Jurkat, Clone E6-1 (cell line): ENCODE data around the gene RPL5.

Experiments
- DNase-seq: peaks from one replicate; pipeline ENCODE4 v3.0.0-alpha.2; 2011; ENCODE audit warnings: low read depth, low spot score
- H3K4me3 ChIP-seq: 2 replicates; pipeline ENCODE4 v1.5.1; 2011; ENCODE audit warnings: mild to moderate bottlenecking, low read length, control low read depth, moderate library complexity

Gene RPL5

DNA sequence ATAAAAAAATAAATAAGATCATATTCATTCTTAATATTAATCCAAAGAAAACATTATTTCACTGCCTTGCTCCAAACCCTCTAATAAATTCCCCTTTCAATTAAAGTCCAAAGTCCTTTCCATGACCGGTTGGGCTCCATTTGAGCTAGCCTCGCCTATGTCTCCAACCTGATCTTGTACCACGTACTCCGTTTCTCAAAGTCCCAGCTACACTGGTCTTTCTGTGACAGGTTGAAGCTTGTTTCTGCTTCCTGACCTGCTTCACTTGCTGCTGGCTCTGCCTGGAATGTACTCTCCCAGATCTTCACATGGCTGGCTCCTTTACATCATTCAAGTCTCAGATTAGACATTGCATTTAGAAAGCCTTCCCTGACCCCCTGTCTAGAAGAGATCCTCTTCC is 16.4 kb downstream of the RPL5 start:
- DNase-seq: no peak
- H3K4me3 ChIP-seq: no peak overlapping the region

DNA sequence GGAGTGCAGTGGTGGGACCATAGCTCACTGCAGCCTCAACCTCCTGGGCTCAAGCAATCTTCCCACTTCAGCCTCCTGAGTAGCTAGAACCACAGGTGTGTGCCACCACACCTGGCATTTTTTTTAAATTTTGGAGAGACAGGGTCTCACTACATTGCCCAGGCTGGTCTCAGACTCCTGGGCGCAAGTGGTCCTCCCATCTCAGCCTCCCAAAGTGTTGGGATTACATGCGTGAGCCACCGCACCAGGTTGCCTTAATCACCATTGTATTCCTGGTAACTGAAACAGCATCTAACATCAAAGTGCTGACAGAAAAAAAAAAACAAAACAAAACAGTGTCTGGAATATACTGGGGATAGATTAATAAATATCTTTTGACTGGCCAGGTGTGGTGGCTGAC is 18.2 kb downstream of the RPL5 start:
- H3K4me3 ChIP-seq: no peak overlapping the region
- DNase-seq: no peak

DNA sequence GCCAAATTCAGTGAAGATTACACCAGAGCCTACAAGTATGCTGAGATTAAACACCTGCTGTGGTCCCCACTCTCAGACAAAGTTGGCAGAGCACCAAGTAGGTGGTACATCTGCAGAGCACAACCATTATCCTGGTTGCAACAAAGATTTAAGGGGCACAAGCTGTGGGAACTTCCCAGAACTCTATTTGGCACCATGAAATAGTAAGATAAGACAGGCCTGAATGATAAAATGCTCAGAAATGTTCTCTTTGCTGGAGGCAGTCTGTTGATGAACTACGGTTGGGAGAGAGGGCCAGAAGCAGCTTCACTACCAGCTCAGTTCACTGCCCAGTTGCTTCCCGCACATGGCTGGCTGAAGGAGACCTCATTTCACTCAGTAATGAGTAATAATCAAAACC is 19.9 kb downstream of the RPL5 start:
- H3K4me3 ChIP-seq: no peak overlapping the region
- peak; percentile 67 for DNase-seq

DNA sequence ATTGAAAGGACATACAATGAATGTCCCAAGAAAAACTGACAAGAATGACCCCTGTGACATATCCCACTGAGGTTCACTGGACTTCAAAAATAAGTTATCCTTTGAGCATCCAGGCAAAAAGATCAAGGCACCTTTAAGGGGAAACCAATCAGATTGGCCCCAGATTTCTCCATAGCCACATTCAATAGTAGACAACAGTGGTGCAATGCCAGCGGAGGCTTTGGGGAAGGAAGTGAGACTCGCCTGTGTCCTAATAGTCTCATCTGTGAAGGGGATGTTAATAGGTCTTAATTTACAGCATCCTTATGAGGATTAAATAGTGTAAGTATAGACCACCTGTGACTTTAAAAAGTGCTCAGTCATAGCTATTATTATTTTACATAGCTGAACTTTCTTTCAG is 21.5 kb downstream of the RPL5 start:
- DNase-seq: no peak
- H3K4me3 ChIP-seq: no peak overlapping the region

DNA sequence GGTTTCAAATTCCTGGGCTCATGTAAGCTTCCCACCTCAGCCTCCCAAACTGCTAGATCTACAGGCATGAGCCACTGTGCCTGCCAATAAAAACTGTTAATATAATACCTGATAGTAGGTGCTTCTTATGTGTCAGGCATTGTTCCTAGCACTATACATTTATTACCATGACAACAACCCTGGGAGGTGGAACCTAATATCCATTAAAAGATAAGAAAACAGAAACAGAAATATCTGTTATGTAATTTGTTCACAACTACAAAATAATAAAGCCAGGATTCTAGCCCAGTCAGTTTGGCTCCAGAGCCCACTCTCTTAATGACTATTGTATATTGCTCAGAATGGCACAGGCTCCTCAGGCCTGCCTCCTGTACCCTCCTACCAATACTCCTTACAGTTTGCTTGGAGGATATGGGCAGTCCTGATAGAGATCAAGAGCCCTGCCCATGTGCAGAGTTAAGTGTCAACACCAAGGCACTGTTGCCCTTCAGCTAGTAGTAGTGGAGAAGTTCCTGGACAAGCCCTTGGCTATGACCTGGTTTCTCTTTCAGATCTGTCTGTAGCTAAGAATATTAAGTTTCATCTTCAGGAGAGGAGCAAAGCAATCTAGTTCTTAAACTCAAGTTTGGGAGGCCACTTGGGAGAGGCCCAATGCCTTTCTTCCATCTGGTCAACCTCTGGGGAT is 22.4 kb downstream of the RPL5 start:
- no peak overlapping the region for H3K4me3 ChIP-seq
- DNase-seq: no peak

DNA sequence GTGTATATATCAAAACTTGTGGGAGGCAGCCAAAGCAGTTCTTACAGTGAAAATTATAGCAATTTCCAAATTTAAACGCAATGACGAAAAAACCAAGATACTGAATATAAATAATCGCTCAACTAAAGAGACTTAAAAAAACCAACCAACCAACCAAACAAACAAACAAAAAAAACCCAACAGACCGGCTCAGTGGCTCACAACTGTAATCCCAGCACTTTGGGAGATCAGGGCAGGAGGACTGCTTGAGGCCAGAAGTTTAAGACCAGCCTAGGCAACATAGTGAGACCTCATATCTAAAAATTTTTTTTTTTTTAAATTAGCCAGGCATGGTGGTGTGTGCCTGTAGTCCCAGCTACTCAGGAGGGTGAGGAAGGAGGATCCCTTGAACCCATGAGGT is 23.4 kb downstream of the RPL5 start:
- DNase-seq: no peak
- H3K4me3 ChIP-seq: no peak overlapping the region

DNA sequence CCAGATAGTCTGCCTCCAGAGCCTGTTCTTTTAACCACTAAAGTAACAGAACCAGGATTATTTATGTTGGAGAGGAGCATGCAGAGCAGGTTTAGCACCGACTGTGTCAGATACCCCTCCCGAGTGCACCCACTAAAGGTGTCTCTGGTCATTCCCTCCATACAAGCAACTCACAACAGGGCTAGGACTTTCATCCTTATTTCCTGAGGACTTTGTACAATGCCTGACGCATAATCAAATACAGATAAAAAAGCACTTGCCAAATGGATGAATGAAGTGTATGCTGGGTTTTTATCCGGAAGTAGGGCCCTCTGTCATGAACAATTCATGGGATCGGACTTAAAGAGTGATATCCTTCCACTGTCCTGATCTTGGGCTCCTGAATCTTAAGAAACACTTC is 26.0 kb downstream of the RPL5 start:
- no peak overlapping the region for H3K4me3 ChIP-seq
- no peak for DNase-seq

DNA sequence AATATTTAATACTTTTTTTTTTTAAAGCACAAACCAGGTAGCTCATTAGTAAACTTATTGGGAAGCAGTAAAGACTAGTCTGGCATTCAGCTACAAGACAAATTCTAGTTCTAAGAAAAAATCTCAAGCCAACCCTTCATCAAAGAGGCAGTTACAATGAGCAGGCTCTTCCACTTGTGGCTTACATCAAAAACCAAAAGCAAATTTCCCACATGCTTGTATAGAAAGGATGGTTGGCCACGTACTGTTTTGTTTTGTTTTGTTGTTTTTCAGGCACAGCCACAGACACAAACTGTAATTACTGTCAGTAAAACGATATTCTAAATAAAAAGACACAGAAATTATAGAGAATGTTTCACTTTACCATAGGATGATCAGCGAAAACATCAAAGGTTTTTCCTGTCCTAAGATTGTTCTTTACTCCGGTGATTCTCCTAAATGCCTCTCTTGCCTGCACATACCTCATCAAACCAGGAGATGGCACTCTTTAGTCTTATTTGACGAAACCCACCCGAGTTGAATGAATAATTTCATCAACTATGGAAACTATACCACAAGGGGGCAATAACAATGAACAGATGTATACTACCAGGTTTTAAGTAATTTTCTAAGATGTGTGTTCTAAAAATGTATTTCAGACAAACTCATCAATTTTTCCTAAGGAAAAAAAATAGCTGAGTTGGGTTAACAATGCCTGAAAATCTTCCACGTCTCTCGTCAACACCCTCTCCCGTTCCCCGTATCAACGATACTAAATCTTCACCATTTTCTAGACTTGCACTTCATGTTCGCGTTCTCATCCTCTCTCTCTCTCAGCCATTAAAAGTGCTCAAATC is 26.9 kb downstream of the RPL5 start:
- no peak overlapping the region for H3K4me3 ChIP-seq
- DNase-seq: peak; percentile 89

DNA sequence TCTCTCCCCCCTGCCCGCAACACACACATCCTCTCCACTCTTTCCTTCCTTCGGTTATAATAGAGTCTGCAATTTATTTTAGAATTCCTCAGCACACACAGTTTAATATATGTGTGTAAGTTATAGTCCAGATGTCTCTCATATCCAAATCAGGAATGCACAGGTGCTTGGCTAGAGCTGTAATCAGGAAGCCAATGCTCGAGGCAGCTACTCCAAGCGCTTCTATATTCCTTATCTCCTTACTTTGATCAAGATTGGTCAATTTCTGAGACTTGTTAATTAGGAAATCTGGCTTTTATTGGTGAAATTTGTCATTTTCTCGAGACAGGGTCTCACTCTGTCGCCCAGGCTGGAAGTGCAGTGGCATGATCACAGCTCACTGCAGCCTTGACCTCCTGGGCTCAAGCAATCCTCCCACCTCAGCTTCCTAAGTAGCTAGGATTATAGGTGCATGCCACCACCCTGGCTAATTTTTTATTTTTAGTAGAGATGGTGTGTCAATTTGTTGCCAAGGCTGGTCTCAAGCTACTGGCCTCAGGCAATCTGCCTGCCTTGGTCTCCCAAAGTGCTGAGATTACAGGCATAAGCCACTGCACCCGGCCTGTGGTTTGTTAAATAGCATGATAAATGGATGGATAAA is 27.7 kb downstream of the RPL5 start:
- H3K4me3 ChIP-seq: no peak overlapping the region
- DNase-seq: no peak

DNA sequence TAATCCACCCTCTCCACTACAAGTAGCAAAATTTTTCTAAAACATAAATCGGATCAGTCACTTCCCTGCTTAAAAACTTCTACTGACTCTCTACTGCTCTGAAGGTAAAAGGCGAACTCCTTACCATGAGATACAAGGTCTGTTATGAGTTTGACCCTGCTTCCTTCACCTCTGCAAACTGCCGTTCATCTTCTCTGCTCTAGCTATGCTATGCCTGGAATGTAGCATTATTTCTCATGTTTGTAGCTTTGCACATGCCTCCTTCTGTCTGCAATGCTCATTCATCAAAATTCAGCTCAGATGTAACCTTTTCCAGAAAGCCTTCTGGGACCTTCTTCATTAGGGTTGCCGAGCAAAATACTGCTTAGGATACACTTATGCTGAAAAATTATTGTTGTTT is 30.8 kb downstream of the RPL5 start:
- no peak overlapping the region for H3K4me3 ChIP-seq
- no peak for DNase-seq

DNA sequence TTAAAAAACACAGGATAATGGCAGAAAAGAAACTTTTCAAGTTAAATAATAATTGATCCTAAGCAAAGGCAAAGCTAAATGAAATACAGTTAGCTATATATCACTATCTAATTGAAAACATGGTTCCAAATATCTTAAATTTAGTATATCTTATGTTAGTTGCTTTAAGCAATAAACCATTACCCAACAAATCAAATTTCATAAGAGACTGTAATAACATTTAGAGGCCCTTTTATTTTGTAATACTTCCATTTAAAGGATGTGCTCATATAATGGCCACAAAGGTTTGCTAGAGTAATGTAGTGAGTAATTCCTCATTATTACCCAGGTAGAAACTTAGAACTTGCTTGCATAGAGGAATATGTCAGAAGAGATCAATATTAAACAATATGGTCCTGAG is 32.3 kb downstream of the RPL5 start:
- no peak overlapping the region for H3K4me3 ChIP-seq
- no peak for DNase-seq

DNA sequence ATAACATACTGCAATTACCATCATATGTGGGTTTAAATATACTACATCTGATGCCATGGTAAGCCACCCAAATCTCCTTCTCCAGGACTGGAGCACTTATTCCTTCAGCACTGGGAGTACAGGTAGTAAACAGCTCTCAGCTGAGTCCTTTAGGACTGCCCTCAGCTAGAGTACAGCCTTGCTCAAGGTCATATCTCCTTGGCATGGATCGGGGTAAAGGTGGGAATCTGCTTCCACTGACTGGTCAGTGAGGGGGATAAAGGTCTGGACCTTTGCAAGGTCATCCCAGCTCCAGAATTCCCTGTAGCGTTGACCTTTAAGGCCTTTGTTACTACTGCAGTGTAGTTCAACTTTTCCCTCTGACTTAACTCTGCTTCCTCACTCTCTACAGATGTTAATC is 38.8 kb downstream of the RPL5 start:
- no peak for DNase-seq
- no peak overlapping the region for H3K4me3 ChIP-seq

DNA sequence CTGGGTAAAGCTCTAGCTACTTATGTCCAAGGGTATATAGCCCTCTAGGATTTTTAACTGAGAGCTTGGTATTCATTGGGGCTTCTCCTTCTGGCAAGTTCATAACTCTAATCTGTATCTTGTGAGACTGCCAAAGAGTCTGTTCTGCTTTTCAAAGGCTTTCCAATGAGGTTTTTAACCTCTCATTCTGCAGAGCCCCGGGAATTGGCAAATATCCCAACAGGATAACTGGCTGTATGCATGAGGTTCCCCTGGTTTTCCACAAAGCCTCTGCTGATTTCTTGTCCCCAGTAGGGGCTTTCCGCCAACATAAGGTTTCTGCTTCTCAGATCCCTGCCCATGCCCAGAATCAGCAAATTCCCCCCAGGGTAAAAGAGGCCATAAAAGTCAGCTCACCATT is 40.9 kb downstream of the RPL5 start:
- no peak overlapping the region for H3K4me3 ChIP-seq
- DNase-seq: no peak

DNA sequence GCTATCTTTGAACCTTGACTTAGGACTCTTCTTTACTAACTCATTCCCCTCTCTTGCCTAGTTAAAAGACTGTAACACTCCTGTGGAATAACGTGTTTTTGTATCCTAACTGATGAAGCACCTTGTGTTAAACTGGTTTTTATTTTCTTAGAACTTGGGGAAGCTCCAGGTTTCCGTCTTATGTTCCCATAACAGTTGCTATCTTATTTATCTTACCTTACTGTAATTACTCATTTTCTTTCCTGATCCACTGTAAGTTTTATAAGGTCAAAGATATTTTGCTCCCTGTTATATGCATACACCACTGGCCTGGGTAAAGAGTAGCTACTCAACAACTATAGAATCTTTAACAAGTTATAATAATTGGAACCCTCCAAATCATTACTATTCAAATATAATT is 43.1 kb downstream of the RPL5 start:
- DNase-seq: no peak
- no peak overlapping the region for H3K4me3 ChIP-seq

DNA sequence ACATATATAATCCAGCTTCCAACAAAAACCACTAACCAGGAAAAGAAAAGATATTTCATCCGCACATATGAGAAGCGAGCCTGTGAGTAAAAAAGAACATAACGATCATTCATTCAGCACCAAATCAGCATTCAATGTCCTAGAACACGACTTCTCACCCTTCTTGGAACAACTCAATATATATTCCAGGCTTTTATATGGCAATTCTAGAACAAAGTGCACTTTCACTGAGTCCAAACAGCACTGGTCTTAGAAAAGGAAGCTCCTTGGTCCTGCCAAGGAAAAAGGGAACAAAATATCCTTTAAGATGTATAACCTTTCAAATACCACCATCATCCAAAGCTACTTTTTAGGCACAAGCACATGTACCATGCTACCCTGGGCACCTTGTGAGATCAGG is 44.5 kb downstream of the RPL5 start:
- no peak for DNase-seq
- no peak overlapping the region for H3K4me3 ChIP-seq

DNA sequence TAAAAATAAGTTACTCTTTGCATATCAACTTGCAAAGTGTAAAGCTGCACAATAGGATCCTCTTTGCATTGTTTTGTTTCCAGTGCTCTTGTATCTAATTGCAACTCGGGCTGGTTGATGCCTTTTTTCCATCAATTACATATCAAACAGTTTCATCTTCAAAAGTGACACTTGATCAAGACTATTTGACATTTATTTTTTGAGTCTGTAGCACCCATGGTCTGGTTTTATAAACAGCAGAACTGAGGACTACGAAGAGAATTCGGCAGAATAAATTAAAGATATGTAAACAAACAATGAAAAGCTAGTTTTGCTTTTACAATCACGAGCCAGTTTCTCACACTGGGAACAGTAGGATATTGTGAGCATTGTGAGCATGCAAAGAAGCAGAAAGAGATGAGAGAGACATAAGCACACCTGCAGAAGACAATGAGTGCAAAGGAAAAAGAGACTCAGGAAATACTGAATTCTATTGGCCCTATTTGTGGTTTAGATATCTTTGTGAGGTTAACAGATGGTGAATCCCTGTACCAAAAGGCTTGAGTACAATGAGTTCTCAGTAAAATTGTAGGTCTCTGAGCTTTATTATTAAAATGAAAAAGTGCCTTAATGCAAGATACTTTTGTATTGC is 45.4 kb downstream of the RPL5 start:
- peak overlapping the region; percentile 28 for H3K4me3 ChIP-seq
- peak; percentile 86 for DNase-seq

DNA sequence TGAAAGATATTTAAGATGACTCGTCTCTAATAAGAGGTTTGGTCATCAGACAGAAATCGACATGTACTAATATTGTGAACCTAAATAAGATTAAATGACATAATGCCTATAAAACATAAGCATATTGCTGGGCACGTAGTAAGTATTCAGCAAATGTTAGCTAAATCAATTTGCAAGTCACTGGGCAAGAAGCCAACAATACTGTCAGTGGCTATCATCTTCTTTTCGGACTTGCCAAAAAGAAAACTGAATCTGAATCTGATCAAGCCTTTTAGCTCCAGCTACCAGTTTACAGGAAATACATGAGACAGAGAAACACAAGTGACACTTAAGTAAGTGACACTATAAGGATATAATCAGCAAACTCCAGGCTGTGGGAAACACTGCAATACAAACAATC is 46.0 kb downstream of the RPL5 start:
- DNase-seq: no peak
- no peak overlapping the region; the same call in 1 of the 2 replicates for H3K4me3 ChIP-seq

DNA sequence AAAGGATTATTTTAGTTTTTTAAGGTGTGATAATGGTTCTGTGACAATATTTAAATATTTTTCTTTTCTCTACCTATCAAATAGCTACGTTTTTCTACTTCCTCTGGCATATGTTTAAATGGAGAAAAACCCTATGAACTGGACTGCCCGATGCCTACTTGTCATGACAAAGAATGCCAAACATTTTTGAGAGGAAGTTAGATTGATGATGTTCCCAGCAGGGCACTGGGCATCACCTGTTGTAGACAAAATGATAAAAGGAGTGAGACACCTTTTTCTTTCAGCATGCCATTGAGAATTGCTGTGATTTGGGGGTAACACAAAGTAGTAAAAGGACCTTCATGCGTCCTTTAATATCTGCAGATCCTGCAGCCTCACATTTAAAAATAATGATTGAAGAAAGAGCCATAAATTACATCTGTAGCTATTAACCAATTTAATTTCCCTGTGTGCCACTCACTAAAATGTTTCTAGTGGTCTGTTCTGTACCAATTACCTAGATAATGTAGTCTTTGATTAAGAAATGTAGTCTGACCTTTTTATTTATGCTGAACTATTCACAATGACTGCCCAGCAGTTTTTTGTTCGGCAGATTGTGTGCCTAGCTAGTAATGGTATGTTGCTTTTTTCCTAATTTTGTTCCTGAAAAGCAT is 47.6 kb downstream of the RPL5 start:
- DNase-seq: no peak
- no peak overlapping the region for H3K4me3 ChIP-seq

DNA sequence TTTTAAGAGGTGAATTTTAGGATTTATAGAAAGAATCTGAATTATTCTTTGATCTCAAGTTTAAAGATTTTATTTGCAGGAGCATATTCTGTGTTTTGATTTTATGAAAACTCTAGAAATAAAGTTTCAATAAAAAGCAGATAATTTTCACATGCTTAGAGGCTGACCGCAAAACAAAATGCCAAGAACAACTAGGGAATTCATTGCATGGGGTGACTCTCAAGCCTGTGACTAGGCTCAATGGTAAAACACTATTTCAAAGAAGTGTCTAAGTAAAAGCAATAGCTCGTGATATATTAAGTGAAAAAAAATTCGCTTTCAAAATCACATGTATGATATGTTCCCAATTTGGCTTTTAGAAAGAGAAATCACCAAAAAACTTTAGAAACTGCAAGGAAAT is 49.6 kb downstream of the RPL5 start:
- no peak overlapping the region for H3K4me3 ChIP-seq
- no peak for DNase-seq

DNA sequence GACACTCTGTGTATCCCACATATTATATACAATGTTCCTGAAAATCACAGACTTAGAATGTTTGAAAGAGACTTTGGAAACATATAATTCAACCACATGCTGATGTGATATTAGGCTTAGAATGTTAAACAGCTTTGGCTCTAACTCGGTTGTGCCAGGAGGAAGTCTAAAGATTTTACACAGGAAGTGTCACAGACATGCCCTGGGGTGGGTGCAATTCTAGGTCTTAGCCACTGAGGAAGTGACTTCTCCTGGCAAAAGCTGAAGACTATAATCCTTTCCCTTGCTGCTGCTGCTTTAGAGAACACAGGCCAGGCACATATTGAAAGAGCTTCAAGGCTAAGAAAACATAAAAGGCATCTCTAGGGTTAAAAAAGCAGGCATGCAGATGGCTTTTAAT is 51.0 kb downstream of the RPL5 start:
- H3K4me3 ChIP-seq: no peak overlapping the region
- peak; percentile 79 for DNase-seq
